K562 (cell line): Measurements from ENCODE around the gene DPM1. TPM values are rescaled to one million over a fixed set of nuclear protein-coding genes. Genes with fewer than 3 reads are reported as not detected.

ENCODE experiments used
- ATAC-seq: fragments of 200-7000 bp; cut with Tn5 transposase; 3 replicates; pipeline ENCODE4 v1.9.1; 2020; ENCODE audit warnings: moderate library complexity
- BruUV-seq: library from RNA; stranded (reverse); fragments of 400-500 nt; replicated peaks from 2 replicates; lab custom pipeline; 2021; lab: Mats Ljungman, UMichigan
- CTCF ChIA-PET: fragments of 300-600 bp; formaldehyde crosslinking; extraction: SDS; loops from one replicate; lab custom pipeline; 2021; ENCODE audit warnings: low intra/inter-chr PET ratio; lab: Yijun Ruan, JAX
- POLR2A ChIA-PET: fragments of 300-600, 350-650 bp; sonication (Branson Sonifier 250); formaldehyde crosslinking; extraction: SDS; loops from one replicate; lab custom pipeline; 2021; ENCODE audit warnings: antibody characterized with exemption, inconsistent platforms; lab: Yijun Ruan, JAX
- DNase-seq, 4 experiments: peaks; one replicate each; pipeline versions ENCODE4 v3.0.0 to v3.0.0-alpha.2; 2011 to 2018; ENCODE audit warnings: low spot score in 3 of 4, mixed read lengths in 3 of 4; ENCODE audit errors: extremely low read depth in 1 of 4
- FAIRE-seq: peaks from 2 replicates; lab custom pipeline; 2011; peaks lifted over from hg19 to GRCh38; lab: Jason Lieb, UNC
- H2AFZ ChIP-seq: 2 replicates; pipeline ENCODE4 v1.6.0; 2011; ENCODE audit warnings: low read depth, low read length, control low read depth, inconsistent platforms
- H3K27ac ChIP-seq: fragments of 200-600 bp; 3 replicates; pipeline ENCODE4 v1.8.0; 2011; ENCODE audit warnings: low read depth, mild to moderate bottlenecking, control low read depth, inconsistent platforms, low read length, moderate library complexity, mixed read lengths; ENCODE audit errors: extremely low read depth
- H3K27me3 ChIP-seq, 2 experiments: fragments of 300-600 bp in 1 of 2; 2 replicates in 1 of 2; 3 replicates in 1 of 2; pipeline versions ENCODE4 v1.6.0 to v1.8.0; 2011; ENCODE audit warnings: inconsistent platforms in 2 of 2, low read length in 2 of 2, mild to moderate bottlenecking in 1 of 2, mixed read lengths in 1 of 2, moderate library complexity in 1 of 2; ENCODE audit not compliant: control insufficient read depth in 2 of 2, insufficient read depth in 2 of 2
- H3K36me3 ChIP-seq: fragments of 300-600 bp; 3 replicates; pipeline ENCODE4 v1.8.0; 2011; ENCODE audit warnings: mild to moderate bottlenecking, low read length, inconsistent platforms; ENCODE audit not compliant: control insufficient read depth, insufficient read depth
- H3K4me1 ChIP-seq, 2 experiments: fragments of 200-600 bp in 1 of 2; replicated peaks in 1 of 2; 2 replicates in 1 of 2; 3 replicates in 1 of 2; pipeline versions ENCODE4 v1.5.1 to v1.8.0; 2011; ENCODE audit warnings: inconsistent platforms in 2 of 2, low read length in 2 of 2, mild to moderate bottlenecking in 1 of 2, mixed read lengths in 1 of 2, moderate library complexity in 1 of 2; ENCODE audit not compliant: control insufficient read depth in 2 of 2, insufficient read depth in 2 of 2
- H3K4me2 ChIP-seq: 2 replicates; pipeline ENCODE4 v1.6.1; 2011; ENCODE audit warnings: low read length, control low read depth, inconsistent platforms, mixed read lengths; ENCODE audit not compliant: insufficient read depth
- H3K4me3 ChIP-seq: fragments of 200-600 bp; sonication (generic), shearing (Covaris generic); 2 replicates; pipeline ENCODE4 v1.5.1; 2016; ENCODE audit warnings: control low read depth, inconsistent platforms
- H3K79me2 ChIP-seq: fragments of 200-600 bp; 3 replicates; pipeline ENCODE4 v1.8.0; 2011; ENCODE audit warnings: low read length, inconsistent platforms; ENCODE audit not compliant: control insufficient read depth, insufficient read depth
- H3K9ac ChIP-seq, 2 experiments: 2 replicates each; pipeline versions ENCODE4 v1.6.0 to v1.6.1; 2011; ENCODE audit warnings: low read depth in 2 of 2, low read length in 2 of 2, control low read depth in 1 of 2, inconsistent platforms in 1 of 2, mild to moderate bottlenecking in 1 of 2, mixed read lengths in 1 of 2; ENCODE audit not compliant: insufficient read depth in 1 of 2
- H3K9me1 ChIP-seq: one replicate; pipeline ENCODE4 v1.6.0; 2011; ENCODE audit warnings: inconsistent platforms, mild to moderate bottlenecking, low read length, moderate library complexity; ENCODE audit not compliant: control insufficient read depth, insufficient read depth
- H3K9me3 ChIP-seq: replicated peaks from 2 replicates; pipeline ENCODE4 v1.5.1; 2011; ENCODE audit warnings: low read depth, low read length, inconsistent platforms; ENCODE audit not compliant: control insufficient read depth, insufficient read depth
- H4K20me1 ChIP-seq: replicated peaks from 2 replicates; pipeline ENCODE4 v1.6.1; 2011; ENCODE audit warnings: low read length, inconsistent platforms, mixed read lengths; ENCODE audit not compliant: control insufficient read depth, insufficient read depth
- FOXJ2 ChIP-seq: fragments of 200-800 bp; sonication (Bioruptor generic); IDR thresholded peaks from 2 replicates; pipeline ENCODE4 v1.6.1; 2016; ENCODE audit warnings: missing genetic modification characterization, missing compliant biosample characterization
- NELFE ChIP-seq: IDR thresholded peaks from 2 replicates; pipeline ENCODE4 v1.6.1; 2011; ENCODE audit warnings: mild to moderate bottlenecking; ENCODE audit not compliant: insufficient read depth, insufficient read length
- RB1 ChIP-seq: fragments of 450-650 bp; IDR thresholded peaks from 2 replicates; pipeline ENCODE4 v1.6.1; 2017; ENCODE audit warnings: low read depth, mild to moderate bottlenecking
- RFX1 ChIP-seq: fragments of 450-650 bp; IDR thresholded peaks from 2 replicates; pipeline ENCODE4 v1.6.1; 2016; ENCODE audit warnings: mild to moderate bottlenecking, moderate library complexity
- SMARCE1 ChIP-seq: fragments of 450-650 bp; IDR thresholded peaks from 2 replicates; pipeline ENCODE4 v1.7.1; 2016; ENCODE audit warnings: mild to moderate bottlenecking
- ZBTB17 ChIP-seq: fragments of 450-650 bp; formaldehyde crosslinking; IDR thresholded peaks from 2 replicates; pipeline ENCODE4 v1.4.0; 2020; ENCODE audit warnings: mild to moderate bottlenecking
- ZNF197 ChIP-seq: fragments of 200-800 bp; sonication (Bioruptor generic); IDR thresholded peaks from 2 replicates; pipeline ENCODE4 v1.6.1; 2016; ENCODE audit warnings: low read depth, missing genetic modification characterization, missing compliant biosample characterization
- WGBS: fragments of 100-300 bp; shearing (Covaris generic); methylation state at CpG from one replicate; pipeline ENCODE4 v1.1.6; 2016; ENCODE audit warnings: low coverage, mixed read lengths; ENCODE audit not compliant: insufficient coverage; ENCODE audit errors: missing lambda C conversion rate; 5-methylcytosine and 5-hydroxymethylcytosine counted together
- in situ Hi-C: fragments of 300-500 bp; cut with MboI; formaldehyde crosslinking; loops from 4 replicates; pipeline ENCODE4 v1.15.0; 2018; ENCODE audit warnings: inconsistent platforms, mixed read lengths
- intact Hi-C: fragments of 100-400 bp; cut with micrococcal nuclease; formaldehyde crosslinking; loops from 2 replicates; pipeline ENCODE4 v1.14.2; 2022
- polyA plus RNA-seq, 8 experiments: library from polyadenylated mRNA; depleted of rRNA in 4 of 8; stranded (reverse) in 5 of 8; unstranded in 3 of 8; fragments of >200 nt; fragmentation: Nextera tagmentation in 2 of 8; fragmentation: Illumina TruSeq in 1 of 8; extraction: Ambion mirVana in 2 of 8; extraction: Trizol in 1 of 8; gene quantifications; 2 replicates each; pipeline versions ENCODE4 v1.2.1 to v1.2.3, GENCODE V29; 2011 to 2014; ENCODE audit warnings: inconsistent platforms in 1 of 8, missing spikeins in 1 of 8
- total RNA-seq, 7 experiments: library from RNA; depleted of rRNA in 6 of 7; stranded (reverse); fragments of >200 nt in 6 of 7; fragmentation: Illumina TruSeq in 2 of 7; extraction: Trizol in 2 of 7; gene quantifications; 2 replicates each; pipeline versions ENCODE4 v1.2.1 to v1.2.3, GENCODE V29; 2011 to 2021; ENCODE audit warnings: low replicate concordance in 1 of 7
- TF ChIP-seq, protein P1 (sequence below): fragments of 150-350 bp; conservative IDR thresholded peaks from 2 replicates; pipeline ENCODE4 v1.6.1; 2014; ENCODE audit warnings: low read length
- TF ChIP-seq, protein P2 (sequence below): sonication (generic); formaldehyde crosslinking; IDR thresholded peaks from 2 replicates; pipeline ENCODE4 v1.5.0; 2020; ENCODE audit warnings: missing genetic modification reagents
- TF ChIP-seq, protein P3 (sequence below): sonication (generic); formaldehyde crosslinking; IDR thresholded peaks from 2 replicates; pipeline ENCODE4 v1.9.0; 2022; ENCODE audit warnings: mild to moderate bottlenecking, missing genetic modification reagents

The DPM1 gene
- total and polyA plus RNA-seq, 9 of the 15 experiments (the other 6 are each of a cell fraction or from before 2014, with no cell fraction given), result 75.2 to 190 (median 153) TPM

DNA sequence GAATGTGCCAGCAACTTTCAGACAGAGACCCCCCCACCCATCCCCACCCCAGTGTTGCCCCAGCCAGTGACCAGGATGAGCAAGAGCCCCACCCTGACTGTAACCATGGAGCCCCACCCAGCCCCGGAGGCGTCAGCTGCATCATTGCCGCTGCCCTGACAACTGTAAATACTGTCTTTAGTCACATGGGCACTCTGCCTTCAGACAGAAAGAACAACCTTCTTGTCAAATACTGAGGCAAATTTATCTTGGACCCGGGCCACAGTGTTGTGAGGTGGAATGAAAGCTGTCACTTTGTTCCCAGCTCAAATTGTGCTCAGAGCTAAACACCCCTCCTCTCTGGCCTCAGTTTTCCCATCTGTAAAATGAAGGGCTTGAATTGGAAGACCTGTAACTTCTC is 24.0 kb upstream of the DPM1 start:
- in situ Hi-C loops, result loop anchor here (25.0 kb wide), 1 partner anchor 1105 kb away; no protein-coding TSS in a partner anchor
- TF ChIP-seq NELFE (no peak), RFX1 (peak; percentile 68), RB1 (no peak), FOXJ2 (tag) (peak; percentile 77), SMARCE1 (no peak), ZBTB17 (no peak), ZNF197 (CRISPR knock-in tag) (no peak)
- TF ChIP-seq, protein P1, sequence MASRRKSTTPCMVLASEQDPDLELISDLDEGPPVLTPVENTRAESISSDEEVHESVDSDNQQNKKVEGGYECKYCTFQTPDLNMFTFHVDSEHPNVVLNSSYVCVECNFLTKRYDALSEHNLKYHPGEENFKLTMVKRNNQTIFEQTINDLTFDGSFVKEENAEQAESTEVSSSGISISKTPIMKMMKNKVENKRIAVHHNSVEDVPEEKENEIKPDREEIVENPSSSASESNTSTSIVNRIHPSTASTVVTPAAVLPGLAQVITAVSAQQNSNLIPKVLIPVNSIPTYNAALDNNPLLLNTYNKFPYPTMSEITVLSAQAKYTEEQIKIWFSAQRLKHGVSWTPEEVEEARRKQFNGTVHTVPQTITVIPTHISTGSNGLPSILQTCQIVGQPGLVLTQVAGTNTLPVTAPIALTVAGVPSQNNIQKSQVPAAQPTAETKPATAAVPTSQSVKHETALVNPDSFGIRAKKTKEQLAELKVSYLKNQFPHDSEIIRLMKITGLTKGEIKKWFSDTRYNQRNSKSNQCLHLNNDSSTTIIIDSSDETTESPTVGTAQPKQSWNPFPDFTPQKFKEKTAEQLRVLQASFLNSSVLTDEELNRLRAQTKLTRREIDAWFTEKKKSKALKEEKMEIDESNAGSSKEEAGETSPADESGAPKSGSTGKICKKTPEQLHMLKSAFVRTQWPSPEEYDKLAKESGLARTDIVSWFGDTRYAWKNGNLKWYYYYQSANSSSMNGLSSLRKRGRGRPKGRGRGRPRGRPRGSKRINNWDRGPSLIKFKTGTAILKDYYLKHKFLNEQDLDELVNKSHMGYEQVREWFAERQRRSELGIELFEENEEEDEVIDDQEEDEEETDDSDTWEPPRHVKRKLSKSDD, result no peak
- TF ChIP-seq, protein P2, sequence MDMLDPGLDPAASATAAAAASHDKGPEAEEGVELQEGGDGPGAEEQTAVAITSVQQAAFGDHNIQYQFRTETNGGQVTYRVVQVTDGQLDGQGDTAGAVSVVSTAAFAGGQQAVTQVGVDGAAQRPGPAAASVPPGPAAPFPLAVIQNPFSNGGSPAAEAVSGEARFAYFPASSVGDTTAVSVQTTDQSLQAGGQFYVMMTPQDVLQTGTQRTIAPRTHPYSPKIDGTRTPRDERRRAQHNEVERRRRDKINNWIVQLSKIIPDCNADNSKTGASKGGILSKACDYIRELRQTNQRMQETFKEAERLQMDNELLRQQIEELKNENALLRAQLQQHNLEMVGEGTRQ (CRISPR knock-in tag), result peak; percentile 28; the same call in 1 of the 2 replicates
- TF ChIP-seq, protein P3, sequence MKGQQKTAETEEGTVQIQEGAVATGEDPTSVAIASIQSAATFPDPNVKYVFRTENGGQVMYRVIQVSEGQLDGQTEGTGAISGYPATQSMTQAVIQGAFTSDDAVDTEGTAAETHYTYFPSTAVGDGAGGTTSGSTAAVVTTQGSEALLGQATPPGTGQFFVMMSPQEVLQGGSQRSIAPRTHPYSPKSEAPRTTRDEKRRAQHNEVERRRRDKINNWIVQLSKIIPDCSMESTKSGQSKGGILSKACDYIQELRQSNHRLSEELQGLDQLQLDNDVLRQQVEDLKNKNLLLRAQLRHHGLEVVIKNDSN (CRISPR knock-in tag), result 0 out of 2 replicates have a peak, but pooled peaks have one; percentile 22

More for the DNA sequence above, 24.0 kb upstream of the DPM1 start:
- ChIA-PET POLR2A (interaction anchor here (0.5 to 1.2 kb wide), 4 partner anchors 114 to 335 kb away, joined by 3 to 4 read pairs (median 4); no protein-coding TSS in a partner anchor), CTCF (no interaction called here)
- H3K79me2 ChIP-seq, result no peaks in the 10 kb centered on the region
- FAIRE-seq (no peak), DNase-seq (no peak), ATAC-seq (peak; percentile 53; the same call in 1 of the 3 replicates)
- no peak overlapping the region for H3K4me2 ChIP-seq
- peaks cover 13 to 36% of the 10 kb centered on the region in 2 experiments; a peak in 4 of 5 replicates for H3K27me3 ChIP-seq
- peaks cover 0 to 9% of the 10 kb centered on the region in 2 experiments; a peak in 3 of 5 replicates for H3K4me1 ChIP-seq
- no peaks in the 10 kb centered on the region for H3K9me1 ChIP-seq
- no peaks in the 10 kb centered on the region; the same call in 1 of the 2 replicates for H4K20me1 ChIP-seq
- H2AFZ ChIP-seq, result no peak overlapping the region
- no peaks in the 10 kb centered on the region for H3K36me3 ChIP-seq
- no peak overlapping the region for H3K27ac ChIP-seq
- no peak overlapping the region for H3K4me3 ChIP-seq
- intact Hi-C loops, result loop anchor here (5.0 to 10.0 kb wide), 2 partner anchors 190 to 642 kb away; no protein-coding TSS in a partner anchor
- H3K9ac ChIP-seq, result no peak overlapping the region
- BruUV-seq, result no TSS peak
- 0% methylated on average over 4 of the region's 4 CpGs for WGBS
- H3K9me3 ChIP-seq, result no peaks in the 10 kb centered on the region
